HG03064 (cell line): ENCODE results near the gene CIDEB.
A peak's percentile ranks its signal among the peaks of the same experiment; 100 is the strongest.
"Not testable (repeated sequence)": the region's sequence is repeated elsewhere in the genome, so short reads cannot be mapped to it uniquely, and the experiment has no call there.

Experiments used
- ATAC-seq: cut with Tn5 transposase; IDR thresholded peaks from one replicate; pipeline ENCODE4 v1.9.1; 2021; ENCODE audit warnings: low read depth; ENCODE audit not compliant: unreplicated experiment

Gene CIDEB, protein sequence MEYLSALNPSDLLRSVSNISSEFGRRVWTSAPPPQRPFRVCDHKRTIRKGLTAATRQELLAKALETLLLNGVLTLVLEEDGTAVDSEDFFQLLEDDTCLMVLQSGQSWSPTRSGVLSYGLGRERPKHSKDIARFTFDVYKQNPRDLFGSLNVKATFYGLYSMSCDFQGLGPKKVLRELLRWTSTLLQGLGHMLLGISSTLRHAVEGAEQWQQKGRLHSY

DNA sequence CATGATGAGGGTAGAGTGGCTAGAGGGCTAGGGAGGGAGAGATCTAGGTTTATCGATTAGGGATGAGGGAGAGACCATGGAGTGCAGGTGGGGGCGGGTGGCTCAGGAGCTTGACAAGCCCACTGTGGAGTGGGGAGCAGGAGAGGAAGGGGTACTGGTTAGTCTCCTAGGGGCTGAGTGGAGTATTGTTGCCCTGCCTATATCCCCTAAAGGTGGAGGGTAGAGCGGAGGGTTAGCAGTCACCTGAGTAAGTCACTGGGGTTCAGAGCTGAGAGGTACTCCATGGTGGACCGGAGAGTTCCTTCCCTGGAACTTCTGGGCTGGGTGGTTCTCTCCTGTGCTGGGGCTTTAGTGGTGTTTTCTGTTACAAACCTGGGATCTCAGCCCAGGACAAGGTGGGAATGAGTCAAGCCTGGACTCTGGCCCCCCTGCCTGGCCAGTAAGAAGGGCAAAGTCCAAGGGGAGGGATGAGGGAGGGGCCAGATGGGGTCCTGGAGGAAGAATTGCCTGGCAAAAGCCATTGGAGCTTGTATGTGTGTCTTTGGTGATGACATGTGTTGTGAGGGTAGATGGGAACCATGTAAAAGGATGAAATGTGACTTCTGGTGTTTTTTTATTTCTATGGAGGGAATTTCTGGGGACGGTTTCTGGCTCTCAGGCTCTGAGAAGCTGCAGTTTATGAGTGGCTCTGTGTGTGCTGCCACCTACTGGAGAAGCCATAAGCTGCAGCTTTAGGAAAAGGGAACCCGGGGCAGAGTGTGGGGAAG lies at the start of gene CIDEB:
TSS of gene CIDEB (minus strand) at position 403 of the 767 bp plus-strand sequence. CDS start at position 284, 119 bp downstream.
- no peak for ATAC-seq

DNA sequence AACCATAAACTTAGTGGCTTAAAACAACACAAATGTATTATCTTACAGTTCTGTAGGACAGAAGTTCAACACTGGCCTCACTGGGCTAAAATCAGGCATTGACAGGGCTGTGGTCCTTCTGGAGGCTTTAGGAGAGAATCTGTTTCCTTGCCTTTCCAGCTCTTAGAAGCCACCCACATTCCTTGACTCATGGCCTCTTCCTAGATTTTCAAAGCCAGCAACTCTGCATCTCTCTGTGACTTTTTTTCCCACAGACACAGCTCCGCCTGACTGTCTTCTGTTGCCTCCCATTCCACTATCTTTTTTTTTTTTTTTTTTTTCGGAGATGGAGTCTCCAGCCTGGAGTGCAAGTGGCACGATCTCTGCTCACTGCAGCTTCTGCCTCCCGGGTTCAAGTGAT lies 48.4 kb upstream of the CIDEB start:
- ATAC-seq, result no peak

DNA sequence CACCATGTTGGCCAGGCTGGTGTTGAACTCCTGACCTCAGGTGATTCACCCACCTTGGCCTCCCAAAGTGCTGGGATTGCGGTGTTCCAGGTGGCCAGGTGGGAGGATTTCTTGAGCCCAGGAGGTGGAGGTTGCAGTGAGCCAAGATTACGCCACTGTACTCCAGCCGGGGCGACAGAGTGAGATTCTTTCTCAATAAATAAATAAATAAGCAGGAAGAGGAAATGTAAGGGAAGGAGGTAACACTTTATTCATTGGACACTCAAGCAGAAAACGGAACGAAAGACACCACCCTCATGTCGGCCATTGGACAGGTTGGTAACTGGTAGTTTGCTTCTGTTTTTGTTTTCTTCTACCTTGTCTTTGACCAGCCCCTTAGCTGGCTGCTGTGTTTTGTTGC lies 47.2 kb upstream of the CIDEB start:
- ATAC-seq, result no peak

DNA sequence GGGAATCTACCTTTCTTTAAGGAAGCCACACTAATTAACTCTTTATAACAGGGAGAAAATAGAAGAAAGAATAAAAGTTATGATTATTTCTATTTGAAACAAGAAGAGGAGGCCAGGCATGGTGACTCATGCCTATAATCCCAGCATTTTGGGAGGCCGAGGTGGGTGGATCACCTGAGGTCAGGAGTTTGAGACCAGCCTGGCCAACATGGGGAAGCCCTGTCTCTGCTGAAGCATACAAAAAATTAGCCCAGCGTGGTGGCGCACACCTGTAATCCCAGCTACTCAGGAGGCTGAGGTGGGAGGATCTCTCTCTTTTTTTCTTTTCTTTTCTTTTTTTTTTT lies 46.7 kb upstream of the CIDEB start:
- ATAC-seq, result not testable (repeated sequence)

DNA sequence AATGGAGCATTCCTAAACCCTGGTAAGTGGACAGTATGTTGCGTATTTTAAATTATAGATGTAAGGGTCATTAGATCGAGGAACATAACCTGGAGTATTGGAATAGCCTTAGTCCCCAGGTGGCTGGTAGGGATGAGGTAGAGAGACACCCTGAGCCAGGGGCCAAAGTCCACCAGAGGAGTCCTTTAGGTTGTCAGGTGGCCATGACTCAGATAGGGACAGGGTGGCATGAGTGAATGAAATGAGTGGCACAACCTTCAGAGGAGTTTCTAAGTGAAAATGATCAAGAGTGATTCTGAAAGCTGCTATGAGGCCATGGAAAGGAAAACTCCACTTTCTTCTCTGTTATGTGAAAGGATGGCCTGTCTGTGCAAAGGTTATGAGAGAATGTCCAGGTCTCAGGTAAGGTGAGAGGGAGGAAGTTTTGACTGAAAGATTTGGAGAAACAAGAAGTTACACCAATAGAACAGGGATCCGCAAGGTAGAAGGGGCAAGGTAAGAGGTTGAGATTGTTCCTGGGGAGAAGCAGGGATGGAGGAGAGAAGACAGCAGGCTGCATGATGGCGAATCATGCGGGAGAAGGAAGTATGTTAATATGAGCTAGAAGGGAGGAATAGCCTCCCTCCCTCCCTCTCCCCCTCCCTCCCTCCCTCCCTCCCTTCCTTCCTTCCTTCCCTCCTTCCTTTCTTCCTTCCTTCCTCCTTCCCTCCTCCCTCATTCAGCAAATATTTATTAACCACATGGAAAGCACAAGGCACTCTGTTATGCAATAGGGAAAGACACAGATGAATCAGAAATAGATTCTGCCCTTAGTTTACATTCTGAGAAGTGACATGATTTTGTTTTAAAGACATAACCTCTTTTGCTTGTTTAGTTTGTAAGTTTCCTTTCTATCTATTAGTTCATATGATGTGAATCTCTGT lies 46.0 kb upstream of the CIDEB start:
- ATAC-seq, result no peak

DNA sequence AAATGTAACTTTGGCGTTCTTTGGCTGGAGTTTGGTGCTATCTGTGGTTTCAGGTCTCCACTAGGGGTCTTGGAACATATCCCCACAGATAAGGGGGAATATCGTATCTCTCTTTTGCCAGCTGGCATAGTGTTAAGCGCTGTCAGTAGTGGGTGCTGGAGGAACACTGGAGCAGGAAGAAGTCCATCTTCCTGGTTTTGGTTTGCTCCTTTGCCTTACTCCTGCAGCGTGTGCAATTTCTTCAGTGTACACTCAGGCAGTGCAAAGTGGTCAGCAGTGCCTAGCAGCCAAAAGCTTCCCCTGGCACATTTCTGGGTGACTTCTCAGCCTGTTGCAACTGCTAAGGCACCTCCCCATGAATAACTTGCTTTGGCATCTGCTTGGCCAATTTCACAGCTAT lies 43.7 kb upstream of the CIDEB start:
- ATAC-seq, result no peak

DNA sequence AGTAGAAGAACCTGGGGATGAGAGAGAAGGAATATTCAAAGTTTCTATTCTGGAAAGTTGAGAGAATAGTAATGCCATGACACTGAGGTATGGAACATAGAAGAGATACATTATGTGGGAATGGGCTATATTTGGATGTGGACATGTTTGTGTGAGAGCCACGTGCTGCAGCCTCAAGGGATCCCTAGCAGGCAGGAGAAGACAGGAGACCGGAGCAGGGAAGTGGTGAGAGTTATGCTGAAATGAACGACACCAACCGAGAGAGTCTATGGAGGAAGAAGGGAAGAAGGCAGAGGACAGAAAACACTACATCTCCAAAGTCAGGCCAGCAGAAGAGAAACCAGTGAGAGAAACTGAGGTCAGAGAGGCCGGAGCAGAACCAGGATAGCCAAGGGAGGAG lies 42.0 kb upstream of the CIDEB start:
- no peak for ATAC-seq

DNA sequence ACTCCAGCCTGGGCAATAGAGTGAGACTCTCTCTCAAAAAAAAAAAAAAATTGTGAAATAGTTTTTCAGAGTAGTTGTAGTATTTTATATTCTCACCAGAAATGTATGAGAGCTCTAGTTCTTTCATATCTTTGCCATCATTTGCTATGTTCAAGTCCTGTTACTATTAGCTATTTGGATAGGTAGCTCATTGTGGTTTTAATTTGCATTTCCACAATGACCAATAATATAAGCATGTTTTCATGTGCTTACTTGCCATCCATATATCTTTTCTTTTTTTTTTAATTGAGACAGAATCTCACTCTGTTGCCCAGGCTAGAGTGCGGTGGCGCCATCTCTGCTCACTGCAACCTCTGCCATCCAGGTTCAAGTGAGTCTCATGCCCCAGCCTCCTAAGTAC lies 40.4 kb upstream of the CIDEB start:
- no peak for ATAC-seq

DNA sequence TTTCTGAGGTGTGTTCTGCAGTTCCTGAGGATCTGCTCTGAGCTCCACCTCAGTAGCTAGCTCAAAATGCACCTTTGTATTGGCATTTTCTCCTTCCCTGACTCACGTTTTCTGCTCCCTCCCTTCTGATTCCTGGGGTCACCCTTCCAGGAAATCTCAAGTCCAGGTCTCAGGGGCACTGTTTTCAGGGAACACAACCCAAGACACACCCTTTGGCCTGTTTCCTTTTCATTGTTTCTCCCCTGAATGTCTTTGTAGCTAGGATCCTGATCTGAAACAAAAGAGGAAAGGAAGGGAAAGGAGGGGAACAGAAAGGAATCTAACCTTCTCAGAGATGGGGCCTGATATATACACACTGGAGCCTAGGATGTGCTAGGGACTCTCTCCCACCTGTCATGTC lies 39.4 kb upstream of the CIDEB start:
- no peak for ATAC-seq

DNA sequence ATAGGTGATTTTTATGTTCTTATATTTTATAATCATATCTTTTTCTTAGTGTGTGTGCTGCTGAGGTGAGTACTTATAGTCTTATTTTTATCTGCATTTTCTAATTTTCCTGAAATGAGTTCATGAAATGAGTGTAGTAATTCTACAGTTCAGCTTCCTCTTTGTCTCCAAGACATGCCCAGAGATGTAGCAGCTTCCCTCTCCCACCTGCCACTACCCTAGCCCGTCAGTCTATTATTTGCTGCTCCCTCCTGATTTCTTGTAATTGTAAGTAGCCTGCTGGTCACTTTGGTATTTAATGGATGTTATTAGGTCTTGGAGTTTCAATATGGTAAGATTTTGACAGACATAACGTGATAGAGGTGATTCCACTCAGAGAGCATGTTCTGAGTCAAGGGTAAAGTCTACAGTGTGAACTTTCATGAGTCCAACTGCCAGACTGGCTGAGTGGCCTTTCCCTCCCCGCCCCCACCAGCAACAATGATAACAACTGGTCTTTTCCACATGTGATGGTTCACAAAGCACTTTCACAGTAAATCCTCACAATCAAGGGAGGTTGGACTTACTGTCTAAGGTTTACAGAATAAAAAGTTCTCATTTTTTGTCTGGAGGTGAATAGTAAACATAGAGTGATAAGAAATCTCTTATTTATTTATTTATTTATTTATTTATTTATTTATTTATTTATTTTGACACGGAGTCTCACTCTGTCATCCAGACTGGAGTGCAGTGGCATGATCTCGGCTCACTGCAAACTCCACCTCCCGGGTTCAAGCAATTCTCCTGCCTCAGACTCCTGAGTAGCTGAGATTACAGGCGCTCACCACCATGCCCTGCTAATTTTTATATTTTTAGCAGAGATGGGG lies 36.3 kb upstream of the CIDEB start:
- ATAC-seq, result no peak

DNA sequence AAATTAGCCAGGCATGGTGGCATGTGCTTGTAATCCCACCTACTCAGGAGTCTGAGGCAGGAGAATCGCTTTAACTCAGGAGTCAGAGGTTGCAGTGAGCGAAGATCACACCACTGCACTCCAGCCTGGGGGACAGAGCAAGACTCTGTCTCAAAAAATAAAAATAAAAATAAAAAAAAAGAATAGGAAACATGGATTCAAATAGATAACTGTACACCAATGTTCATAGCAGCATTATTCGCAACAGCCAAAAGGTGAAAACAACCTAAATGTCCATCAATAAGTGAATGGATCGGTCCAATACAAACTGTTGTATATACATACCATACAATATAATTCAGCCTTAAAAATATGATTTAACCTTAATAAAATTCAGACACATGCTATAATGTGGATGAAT lies 35.1 kb upstream of the CIDEB start:
- ATAC-seq, result no peak

DNA sequence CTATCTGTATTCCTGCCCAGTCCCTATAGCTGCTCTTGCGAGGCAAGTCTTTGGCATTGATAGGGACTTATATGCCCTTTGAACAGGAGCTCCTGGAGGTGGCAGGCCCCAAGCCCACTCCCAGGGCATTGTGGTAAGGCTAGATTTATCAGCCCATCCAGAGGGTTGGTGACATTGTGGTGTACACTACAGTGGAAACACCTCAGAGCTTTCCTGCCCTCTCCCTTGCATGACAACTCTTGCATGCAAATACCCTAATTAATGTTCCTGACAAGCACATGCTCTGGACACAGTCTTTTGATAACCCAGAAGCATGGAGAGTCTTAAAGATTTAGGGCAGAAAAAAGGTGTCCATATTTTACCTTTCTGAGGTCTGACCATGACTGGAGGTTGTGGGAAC lies 32.8 kb upstream of the CIDEB start:
- ATAC-seq, result no peak

DNA sequence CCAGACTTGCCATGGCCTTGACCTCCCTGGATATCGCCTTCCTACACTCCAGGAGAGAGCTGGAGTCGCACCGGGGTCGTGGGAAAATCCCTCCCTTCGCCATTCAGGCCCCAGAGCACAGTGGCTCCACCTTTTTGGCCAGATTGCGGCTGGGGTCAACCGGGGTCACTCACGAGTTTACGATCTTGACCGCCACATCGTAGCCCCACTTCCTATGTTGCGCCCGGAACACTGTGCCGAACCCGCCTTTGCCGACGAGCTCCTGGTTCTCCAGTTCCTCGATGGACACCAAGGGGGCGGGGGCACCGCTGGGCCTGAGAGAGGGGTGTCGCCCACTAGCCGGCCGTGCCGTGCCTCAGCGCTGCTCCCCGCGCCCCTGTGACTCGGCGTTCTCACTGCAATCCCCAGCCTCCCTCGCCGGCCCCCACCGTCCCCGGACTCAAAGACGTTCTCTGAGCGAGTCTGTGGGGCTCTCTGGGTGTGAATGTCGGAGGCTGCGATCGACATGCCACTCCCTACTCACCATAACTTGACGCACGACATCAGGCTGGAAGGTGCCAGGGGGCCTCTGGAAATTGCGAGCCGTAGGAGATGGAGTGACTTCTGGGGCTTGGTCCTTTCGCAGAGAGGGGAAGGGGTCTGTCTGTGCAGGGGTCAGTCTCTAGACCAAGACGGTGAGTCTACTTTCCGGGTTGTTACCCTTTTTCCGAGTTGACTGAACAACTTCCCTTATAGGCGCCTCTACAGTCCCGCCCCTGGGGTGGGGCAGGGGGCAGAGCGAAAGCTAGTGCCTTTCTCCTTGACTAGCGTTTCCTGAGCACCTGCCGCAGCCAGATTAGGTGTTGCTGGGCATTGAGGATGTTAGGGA lies 31.7 kb upstream of the CIDEB start, which contains the start of gene RIPK3:
TSS of gene RIPK3 (minus strand) at position 708 of the 868 bp plus-strand sequence. CDS start at position 543, 165 bp downstream.
- ATAC-seq, result peak; percentile 68

DNA sequence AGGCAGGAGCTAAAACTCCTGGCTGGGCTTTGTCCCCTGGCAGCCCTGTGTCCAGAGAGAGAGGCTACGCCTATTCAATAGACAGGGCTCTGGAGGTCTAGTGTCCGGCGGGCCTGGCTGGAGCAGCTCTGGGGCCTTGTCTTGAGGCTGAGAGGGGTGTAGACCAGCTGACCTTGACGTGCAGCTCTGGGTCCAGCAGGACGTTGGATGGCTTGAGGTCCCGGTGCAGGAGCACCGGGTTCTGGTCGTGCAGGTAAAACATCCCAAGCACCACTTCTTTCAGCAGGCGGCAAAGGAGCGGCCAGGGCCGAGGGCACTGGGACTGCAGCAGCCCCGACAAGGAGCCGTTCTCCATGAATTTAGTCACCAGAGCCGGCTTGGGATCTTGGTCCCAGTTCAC lies 31.1 kb upstream of the CIDEB start:
- ATAC-seq, result no peak

DNA sequence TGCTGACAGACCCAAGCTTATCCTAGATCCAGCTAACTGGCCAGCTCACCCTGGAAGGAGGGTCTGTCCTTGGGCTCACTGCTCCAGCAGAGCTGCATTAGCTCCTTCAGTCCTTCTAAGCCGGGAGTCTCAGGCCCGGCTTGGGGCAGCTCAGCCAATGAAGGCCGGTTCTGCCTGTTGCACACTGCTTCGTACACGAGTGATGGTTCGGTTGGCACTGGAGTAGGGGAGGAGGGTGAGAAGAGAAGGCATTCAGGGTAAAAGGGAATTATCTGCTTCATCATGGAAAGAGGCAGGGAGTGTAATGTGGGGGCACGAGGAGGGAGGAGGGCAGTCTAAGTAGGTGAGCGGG lies 30.0 kb upstream of the CIDEB start:
- no peak for ATAC-seq

DNA sequence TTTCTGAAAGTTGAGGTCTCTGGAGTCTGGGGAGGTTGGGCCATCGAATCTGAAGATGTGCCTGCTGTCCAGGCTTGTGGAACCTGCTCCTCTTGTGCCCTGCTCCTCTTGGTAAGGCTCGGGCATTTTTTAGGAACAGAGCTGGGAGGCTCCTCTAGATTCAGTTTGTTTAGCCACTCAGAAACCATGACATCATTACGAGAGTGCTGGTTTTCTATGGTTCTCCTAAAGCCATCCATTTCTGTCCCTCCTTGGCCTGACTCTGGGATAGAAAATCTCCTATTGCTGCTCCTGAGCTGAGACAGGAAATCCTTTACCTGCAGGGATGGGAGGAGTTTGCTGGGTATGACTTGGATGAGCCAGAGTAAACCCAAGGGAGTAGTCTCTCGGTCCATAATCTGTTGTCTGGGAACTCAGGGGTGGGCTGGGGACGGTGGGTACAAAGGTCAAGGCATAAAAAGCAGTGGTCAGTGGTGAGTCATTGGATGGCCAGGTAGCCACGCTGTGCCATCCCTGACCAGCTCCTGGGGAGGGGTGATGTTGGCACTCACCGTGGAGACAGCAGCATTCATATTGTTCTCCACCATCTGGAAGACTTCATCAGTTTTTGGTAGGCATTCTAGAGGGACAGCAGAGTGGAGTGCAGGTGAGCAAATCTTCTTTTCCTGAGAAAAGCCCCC lies 29.5 kb upstream of the CIDEB start:
- ATAC-seq, result no peak

DNA sequence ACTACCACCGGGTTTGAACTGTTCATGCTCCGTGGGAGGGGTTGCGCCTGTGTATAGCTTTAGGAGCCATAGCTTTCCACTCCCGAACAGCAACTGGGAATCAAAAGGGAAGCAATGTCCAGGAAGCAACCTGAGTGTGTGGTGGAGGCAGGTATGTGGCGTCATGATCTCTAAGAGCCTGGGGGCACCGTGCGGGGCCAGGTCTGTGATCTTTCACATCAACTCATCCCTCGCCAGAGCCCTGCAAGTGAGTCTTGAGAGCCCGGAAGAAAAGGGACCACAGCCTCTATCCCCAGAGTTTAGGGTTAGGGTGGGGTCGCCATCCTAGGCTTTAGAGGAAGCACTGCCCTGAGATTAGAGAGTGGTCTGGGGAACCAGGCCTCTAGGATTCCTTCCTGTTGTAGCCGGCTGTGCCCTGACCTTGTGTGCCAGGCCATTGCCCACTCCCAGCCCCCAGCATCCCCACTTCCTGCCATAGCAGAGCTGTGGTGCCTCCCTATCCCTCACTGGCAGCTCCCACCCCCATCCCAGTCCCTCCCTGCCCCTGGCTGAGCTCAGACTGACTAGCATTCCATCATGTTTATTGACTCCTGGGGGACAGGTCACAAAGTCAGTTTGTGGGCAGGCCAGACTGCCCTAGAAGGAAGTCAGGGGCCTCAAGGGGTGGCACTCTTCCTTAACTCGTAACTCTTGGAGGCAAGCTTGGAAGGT lies 27.8 kb upstream of the CIDEB start:
- no peak for ATAC-seq
